ENCODE measurements around the gene MEF2A.
"Not testable (repeated sequence)": the region's sequence is repeated elsewhere in the genome, so short reads cannot be mapped to it uniquely, and the experiment has no call there.

MEF2A gene

DNA sequence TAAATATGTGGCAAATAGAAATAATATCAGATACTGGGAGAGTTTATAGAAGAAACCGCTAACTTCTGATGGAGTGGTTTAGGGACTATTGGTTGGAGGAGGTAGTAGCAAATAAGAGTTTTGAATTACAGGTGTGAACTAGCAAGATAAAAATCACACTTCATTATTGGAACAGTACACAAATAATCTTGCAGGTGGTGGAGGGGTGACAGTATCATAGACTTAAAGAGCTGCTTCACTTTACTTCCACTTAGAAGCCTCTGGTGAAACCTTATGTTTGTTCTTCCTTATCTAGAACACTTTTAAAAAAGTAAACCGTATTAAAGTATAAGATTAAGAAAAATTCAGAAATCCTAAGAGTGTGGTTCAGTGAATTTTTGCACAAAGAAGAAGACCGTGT, 69.4 kb downstream of the MEF2A start:
- H3K27ac Mint-ChIP-seq, result no peak overlapping the region
- peaks cover 35% of the 10 kb centered on the region for H3K36me3 Mint-ChIP-seq
- no peak for DNase-seq (ENCODE audit: low spot score in 2 of 2)
- H3K4me3 Mint-ChIP-seq, result no peak overlapping the region
- peaks cover 35% of the 10 kb centered on the region for H3K4me1 Mint-ChIP-seq
- ATAC-seq, result no peak
- H3K9me3 Mint-ChIP-seq, result peaks cover 10% of the 10 kb centered on the region

DNA sequence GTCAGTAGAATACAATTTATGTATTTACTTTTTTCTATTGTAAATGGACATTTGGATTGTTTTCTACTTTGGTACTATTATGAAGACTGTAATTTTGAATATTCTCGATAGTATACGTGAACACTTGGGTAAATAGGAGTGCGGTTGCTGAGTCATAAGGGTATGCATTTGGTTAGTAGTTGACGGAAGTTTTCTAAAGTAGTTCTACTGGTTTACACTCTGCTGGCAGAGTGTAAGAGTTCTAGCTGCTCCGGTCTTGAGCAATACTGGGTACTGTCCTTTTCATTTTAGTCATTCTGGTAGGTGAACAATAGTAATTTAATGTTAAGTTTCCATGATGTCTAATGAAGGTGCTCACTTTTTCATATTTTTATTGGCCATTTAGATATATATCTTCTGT, 70.0 kb downstream of the MEF2A start:
- peaks cover 35% of the 10 kb centered on the region for H3K36me3 Mint-ChIP-seq
- DNase-seq (ENCODE audit: low spot score in 2 of 2) (no peak), ATAC-seq (peak; percentile 100)
- peak overlapping the region; percentile 63 for H3K27ac Mint-ChIP-seq
- no peak overlapping the region for H3K4me3 Mint-ChIP-seq
- H3K9me3 Mint-ChIP-seq, result peaks cover 10% of the 10 kb centered on the region
- peaks cover 28% of the 10 kb centered on the region for H3K4me1 Mint-ChIP-seq

- DNase-seq (ENCODE audit: low spot score in 2 of 2) (no peak), ATAC-seq (no peak)
- Mint-ChIP-seq H3K27ac (no peak overlapping the region), H3K4me1 (peaks cover 13% of the 10 kb centered on the region), H3K36me3 (peaks cover 27% of the 10 kb centered on the region), H3K9me3 (peaks cover 8% of the 10 kb centered on the region), H3K4me3 (no peak overlapping the region)
These were observed 79.2 kb downstream of the MEF2A start for GRCh38 chr15:99644913-99645542.

GRCh38 chr15:99645543-99645935, 79.8 kb downstream of the MEF2A start:
- ATAC-seq, result no peak
- H3K9me3 Mint-ChIP-seq, result peaks cover 8% of the 10 kb centered on the region
- H3K4me1 Mint-ChIP-seq, result peaks cover 13% of the 10 kb centered on the region
- no peak overlapping the region for H3K4me3 Mint-ChIP-seq
- H3K36me3 Mint-ChIP-seq, result peaks cover 27% of the 10 kb centered on the region
- no peak overlapping the region for H3K27ac Mint-ChIP-seq
- no peak for DNase-seq (ENCODE audit: low spot score in 2 of 2)

DNA sequence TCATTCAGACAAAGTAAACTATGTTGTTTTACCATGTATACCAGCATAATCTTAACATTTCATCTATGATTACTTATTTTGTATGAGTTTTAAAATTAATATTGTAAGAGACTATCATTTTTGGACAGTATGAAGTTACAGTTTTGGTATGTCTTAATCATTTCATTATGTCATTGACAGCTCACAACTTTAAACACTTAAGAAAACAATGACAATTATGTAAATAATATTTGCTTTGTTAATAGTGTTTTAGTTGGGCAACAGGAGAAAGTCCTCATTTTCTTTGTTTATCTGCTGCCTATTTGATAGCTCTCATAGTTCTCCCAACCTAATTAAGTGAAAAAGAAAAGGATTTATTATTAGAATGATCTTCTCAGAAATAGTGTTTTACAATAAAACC, 80.2 kb downstream of the MEF2A start:
- Mint-ChIP-seq H3K4me3 (no peak overlapping the region), H3K27ac (no peak overlapping the region), H3K36me3 (peaks cover 28% of the 10 kb centered on the region), H3K4me1 (peaks cover 13% of the 10 kb centered on the region), H3K9me3 (peaks cover 8% of the 10 kb centered on the region)
- DNase-seq (ENCODE audit: low spot score in 2 of 2) (no peak), ATAC-seq (no peak)

DNA sequence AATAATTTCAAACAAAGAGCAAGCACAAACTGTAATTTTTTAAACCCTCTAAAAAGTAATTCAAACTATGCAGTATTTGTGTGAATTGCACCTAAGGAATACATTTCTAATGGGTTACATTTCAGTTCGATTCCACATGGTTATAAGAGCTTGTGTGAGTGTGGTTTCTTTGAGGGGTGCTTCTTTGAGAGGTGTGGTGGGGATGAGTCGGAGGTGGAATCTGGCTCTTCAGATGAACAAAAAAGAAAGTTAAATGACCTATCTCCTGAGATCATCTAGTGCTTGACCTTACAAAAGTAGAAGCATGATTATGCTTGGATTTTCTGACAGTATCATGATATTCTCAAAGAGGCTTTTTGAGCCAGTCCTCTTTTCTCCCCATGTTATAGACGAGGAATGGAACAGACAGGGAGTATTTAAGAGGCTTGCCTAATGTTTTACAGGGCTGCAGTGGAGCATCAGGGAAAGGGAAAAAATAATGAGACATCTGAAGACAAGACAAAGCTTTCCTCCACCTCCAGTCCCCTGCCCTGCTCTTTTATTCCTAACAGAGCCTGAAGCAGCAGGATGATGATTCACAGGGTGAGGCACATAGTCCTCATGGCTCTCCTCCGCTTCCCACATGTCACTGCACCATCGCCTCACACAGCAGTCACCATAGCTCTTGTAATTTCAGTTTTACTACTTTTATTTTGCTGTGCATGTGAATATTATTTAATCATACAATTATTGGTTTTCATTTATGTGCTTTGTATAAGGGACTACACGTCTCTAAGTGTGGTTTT, 85.4 kb downstream of the MEF2A start:
- Mint-ChIP-seq H3K4me1 (peaks cover 9% of the 10 kb centered on the region), H3K4me3 (no peak overlapping the region), H3K36me3 (peaks cover 13% of the 10 kb centered on the region), H3K9me3 (peaks cover 2% of the 10 kb centered on the region), H3K27ac (peak overlapping the region; percentile 3)
- ATAC-seq (peak; percentile 56), DNase-seq (ENCODE audit: low spot score in 2 of 2) (no peak)

DNA sequence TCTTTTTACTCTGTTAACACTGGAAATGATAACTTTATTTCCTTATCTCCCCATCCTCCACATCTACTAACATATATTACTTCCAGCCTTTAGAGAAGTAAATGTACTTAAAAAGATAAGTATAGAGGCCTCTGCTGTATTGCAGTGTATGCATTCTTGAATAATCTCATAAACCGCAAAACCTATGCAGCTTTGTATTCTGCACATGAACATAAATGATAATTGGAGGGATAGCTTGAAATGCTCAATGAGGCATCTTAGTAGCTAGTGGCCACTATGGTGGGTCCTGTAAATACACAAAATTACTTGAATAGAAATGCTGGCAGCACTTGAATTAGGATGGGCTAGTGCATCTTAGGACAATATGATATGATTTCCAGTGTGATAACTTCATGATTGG, 90.4 kb downstream of the MEF2A start:
- no peak for ATAC-seq
- no peak for DNase-seq (ENCODE audit: low spot score in 2 of 2)
- Mint-ChIP-seq H3K4me3 (no peak overlapping the region), H3K4me1 (peaks cover 6% of the 10 kb centered on the region), H3K36me3 (peaks cover 7% of the 10 kb centered on the region), H3K9me3 (no peaks in the 10 kb centered on the region), H3K27ac (no peak overlapping the region)

GRCh38 chr15:99657996-99658395, 92.2 kb downstream of the MEF2A start:
- no peak for DNase-seq (ENCODE audit: low spot score in 2 of 2)
- no peak overlapping the region for H3K27ac Mint-ChIP-seq
- ATAC-seq, result no peak
- no peaks in the 10 kb centered on the region for H3K36me3 Mint-ChIP-seq
- H3K9me3 Mint-ChIP-seq, result no peaks in the 10 kb centered on the region
- no peaks in the 10 kb centered on the region for H3K4me1 Mint-ChIP-seq
- H3K4me3 Mint-ChIP-seq, result no peak overlapping the region

- Mint-ChIP-seq H3K36me3 (peaks cover 9% of the 10 kb centered on the region), H3K27ac (no peak overlapping the region), H3K4me3 (no peak overlapping the region), H3K9me3 (no peaks in the 10 kb centered on the region), H3K4me1 (no peaks in the 10 kb centered on the region)
- ATAC-seq, result no peak
- no peak for DNase-seq (ENCODE audit: low spot score in 2 of 2)
These were observed 97.1 kb downstream of the MEF2A start for GRCh38 chr15:99662903-99663302.

DNA sequence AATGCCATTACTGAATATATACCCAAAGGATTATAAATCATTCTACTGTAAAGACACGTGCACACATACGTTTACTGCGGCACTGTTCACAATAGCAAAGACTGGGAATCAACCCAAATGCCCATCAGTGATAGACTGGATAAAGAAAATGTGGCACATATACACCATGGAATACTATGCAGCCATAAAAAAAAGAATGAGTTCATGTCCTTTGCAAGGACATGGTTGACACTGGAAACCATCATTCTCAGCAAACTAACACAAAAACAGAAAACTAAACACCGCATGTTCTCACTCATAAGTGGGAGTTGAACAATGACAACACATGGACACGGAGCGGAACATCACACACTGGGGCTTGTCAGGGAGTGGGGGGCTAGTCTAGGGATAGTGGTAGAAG, 100.3 kb downstream of the MEF2A start:
- H3K4me3 Mint-ChIP-seq; H3K27ac Mint-ChIP-seq; H3K4me1 Mint-ChIP-seq; H3K9me3 Mint-ChIP-seq; DNase-seq (ENCODE audit: low spot score in 2 of 2); ATAC-seq: not testable (repeated sequence)
- H3K36me3 Mint-ChIP-seq, result peaks cover 20% of the 10 kb centered on the region

DNA sequence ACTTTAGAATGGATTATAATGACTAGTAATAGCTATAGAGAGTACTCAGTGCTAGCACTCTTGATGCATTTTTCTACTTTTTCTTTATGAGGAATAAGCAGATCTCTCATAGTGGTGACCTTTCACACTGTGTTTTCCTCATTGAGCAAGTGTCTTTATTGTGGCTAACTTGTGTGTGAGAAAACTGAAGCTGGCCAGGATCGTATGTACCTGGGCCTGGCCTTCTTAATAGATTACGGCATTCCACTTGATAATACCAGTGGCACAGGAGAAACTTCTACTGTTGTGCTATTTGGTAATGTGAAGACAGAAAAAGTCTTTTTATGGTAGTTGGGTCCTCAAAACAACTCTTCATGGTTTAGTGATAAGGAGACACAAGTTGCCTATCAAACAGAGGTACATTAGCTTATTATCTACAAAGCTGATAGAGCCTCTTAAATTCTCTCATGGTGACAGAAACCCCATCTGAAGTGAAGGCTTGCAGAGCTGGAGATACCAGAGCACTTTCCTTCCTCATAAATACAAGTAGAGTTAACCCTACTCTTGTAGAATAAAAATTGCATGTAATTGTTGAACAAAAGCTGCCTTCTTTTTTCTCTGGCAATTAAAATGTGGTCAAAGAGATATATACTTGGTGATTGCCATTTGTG, 102.9 kb downstream of the MEF2A start:
- Mint-ChIP-seq H3K4me1 (no peaks in the 10 kb centered on the region), H3K27ac (no peak overlapping the region), H3K4me3 (no peak overlapping the region), H3K36me3 (peaks cover 33% of the 10 kb centered on the region), H3K9me3 (no peaks in the 10 kb centered on the region)
- DNase-seq (ENCODE audit: low spot score in 2 of 2) (no peak), ATAC-seq (no peak)

DNA sequence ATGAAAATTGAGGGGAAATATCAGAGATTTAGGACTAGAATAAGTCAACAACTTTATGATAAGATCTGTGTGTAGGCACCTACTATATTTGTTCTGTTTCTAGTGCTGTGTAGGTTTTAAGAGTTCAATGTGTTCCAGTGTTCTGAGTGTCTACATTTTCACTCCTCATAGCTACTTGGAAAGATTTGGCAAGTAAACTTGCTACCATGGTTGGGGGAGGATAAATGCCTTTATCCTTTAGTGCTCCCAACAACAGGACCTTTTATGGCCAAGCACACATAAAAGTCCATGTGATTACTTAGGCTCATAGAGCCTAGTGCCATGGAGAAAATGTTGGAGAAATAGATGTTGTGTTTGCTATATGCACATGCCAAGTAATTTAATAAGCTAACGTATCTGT, 103.5 kb downstream of the MEF2A start:
- Mint-ChIP-seq H3K9me3 (no peaks in the 10 kb centered on the region), H3K27ac (no peak overlapping the region), H3K4me3 (no peak overlapping the region), H3K36me3 (peaks cover 35% of the 10 kb centered on the region), H3K4me1 (no peaks in the 10 kb centered on the region)
- ATAC-seq (no peak), DNase-seq (ENCODE audit: low spot score in 2 of 2) (no peak)

GRCh38 chr15:99671926-99672635, 106.3 kb downstream of the MEF2A start:
- ATAC-seq (no peak), DNase-seq (ENCODE audit: low spot score in 2 of 2) (no peak)
- peaks cover 54% of the 10 kb centered on the region for H3K36me3 Mint-ChIP-seq
- H3K27ac Mint-ChIP-seq, result no peak overlapping the region
- no peaks in the 10 kb centered on the region for H3K9me3 Mint-ChIP-seq
- H3K4me1 Mint-ChIP-seq, result peaks cover 1% of the 10 kb centered on the region
- no peak overlapping the region for H3K4me3 Mint-ChIP-seq

- no peak overlapping the region for H3K4me3 Mint-ChIP-seq
- ATAC-seq (no peak), DNase-seq (ENCODE audit: low spot score in 2 of 2) (no peak)
- no peaks in the 10 kb centered on the region for H3K9me3 Mint-ChIP-seq
- H3K36me3 Mint-ChIP-seq, result peaks cover 62% of the 10 kb centered on the region
- no peak overlapping the region for H3K27ac Mint-ChIP-seq
- H3K4me1 Mint-ChIP-seq, result peaks cover 6% of the 10 kb centered on the region
These were observed 107.3 kb downstream of the MEF2A start for GRCh38 chr15:99673111-99673510.

- DNase-seq (ENCODE audit: low spot score in 2 of 2) (no peak), ATAC-seq (no peak)
- H3K36me3 Mint-ChIP-seq, result peaks cover 72% of the 10 kb centered on the region
- H3K27ac Mint-ChIP-seq, result no peak overlapping the region
- H3K4me3 Mint-ChIP-seq, result no peak overlapping the region
- no peaks in the 10 kb centered on the region for H3K9me3 Mint-ChIP-seq
- H3K4me1 Mint-ChIP-seq, result peaks cover 6% of the 10 kb centered on the region
These were observed 108.5 kb downstream of the MEF2A start for GRCh38 chr15:99674279-99674678.

Measured in stimulated activated effector memory CD8-positive, alpha-beta T cell treated with anti-CD3 and anti-CD28 coated beads, Interleukin-12 subunit alpha, Interleukin-12 subunit beta, amount 100 ng/mL, for 72 hours (primary cell).